Measurements from ENCODE around the gene TPCN1.
A peak's percentile ranks its signal among the peaks of the same experiment; 100 is the strongest.

Gene TPCN1

DNA sequence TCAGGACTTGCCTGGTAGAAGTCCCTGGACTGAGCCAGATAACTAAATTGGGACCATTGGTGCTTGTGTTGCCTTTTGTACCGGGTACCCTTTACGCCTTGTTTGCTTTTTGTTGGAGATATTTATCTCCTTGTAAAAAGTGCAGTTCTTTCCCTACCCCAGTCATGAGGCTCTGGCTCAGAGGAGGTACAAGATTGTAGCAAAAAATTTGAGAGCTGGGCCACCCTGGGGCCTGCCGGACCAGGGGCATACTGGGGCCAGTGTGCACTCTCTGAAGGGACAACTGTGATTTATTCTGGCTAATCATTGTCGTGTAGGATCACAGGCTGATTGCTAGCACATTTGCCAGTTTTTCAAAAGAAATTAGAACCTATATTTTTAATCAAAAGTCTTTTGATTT is 13.2 kb downstream of the TPCN1 start (continued):
- TF ChIP-seq FEZF1 (tag by site-specific recombination; IDR thresholded peaks at IDR 0.05): no peak

DNA sequence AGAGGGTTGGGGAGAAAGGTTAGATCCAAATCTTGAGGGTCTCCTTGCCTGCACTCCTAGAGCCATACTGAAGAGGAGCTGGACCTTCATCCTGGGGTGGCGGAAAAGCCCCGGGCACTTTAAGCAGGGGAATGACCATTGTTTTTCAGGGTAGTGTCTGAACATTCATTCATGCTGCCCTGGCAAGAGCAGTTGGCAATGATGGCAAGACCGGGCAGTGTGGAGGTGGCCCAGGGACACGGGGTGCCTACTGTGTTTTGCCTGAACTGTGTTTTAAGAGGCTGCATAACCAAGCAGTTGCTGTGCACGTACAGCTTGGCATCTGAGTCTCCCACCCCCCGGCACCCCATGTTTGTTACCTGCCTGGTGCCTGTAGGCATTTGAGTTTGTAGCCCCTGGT is 14.7 kb downstream of the TPCN1 start:
- peaks cover 0 to 27% of the 10 kb centered on the region in 2 experiments; a peak in 2 of 3 replicates for H3K36me3 ChIP-seq (ENCODE audit: control insufficient read depth in 2 of 2, insufficient read depth in 1 of 2, low read length in 2 of 2)
- no peak overlapping the region for H3K27ac ChIP-seq (ENCODE audit: extremely low read depth, low read depth, low read length)
- CTCF ChIA-PET: interaction anchor here (0.6 kb wide), 1 partner anchor 9 kb away, joined by 3 read pairs; no protein-coding TSS in a partner anchor
- no peak for TF ChIP-seq ZNF2 (tag by site-specific recombination; IDR thresholded peaks at IDR 0.05)
- no peak for TF ChIP-seq ZNF394 (tag by site-specific recombination; IDR thresholded peaks at IDR 0.05; ENCODE audit: borderline replicate concordance)
- no peak for TF ChIP-seq SP7 (tag by site-specific recombination; IDR thresholded peaks at IDR 0.05)
- TF ChIP-seq, protein P1, sequence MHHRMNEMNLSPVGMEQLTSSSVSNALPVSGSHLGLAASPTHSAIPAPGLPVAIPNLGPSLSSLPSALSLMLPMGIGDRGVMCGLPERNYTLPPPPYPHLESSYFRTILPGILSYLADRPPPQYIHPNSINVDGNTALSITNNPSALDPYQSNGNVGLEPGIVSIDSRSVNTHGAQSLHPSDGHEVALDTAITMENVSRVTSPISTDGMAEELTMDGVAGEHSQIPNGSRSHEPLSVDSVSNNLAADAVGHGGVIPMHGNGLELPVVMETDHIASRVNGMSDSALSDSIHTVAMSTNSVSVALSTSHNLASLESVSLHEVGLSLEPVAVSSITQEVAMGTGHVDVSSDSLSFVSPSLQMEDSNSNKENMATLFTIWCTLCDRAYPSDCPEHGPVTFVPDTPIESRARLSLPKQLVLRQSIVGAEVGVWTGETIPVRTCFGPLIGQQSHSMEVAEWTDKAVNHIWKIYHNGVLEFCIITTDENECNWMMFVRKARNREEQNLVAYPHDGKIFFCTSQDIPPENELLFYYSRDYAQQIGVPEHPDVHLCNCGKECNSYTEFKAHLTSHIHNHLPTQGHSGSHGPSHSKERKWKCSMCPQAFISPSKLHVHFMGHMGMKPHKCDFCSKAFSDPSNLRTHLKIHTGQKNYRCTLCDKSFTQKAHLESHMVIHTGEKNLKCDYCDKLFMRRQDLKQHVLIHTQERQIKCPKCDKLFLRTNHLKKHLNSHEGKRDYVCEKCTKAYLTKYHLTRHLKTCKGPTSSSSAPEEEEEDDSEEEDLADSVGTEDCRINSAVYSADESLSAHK (tag by site-specific recombination; IDR thresholded peaks at IDR 0.05): no peak
- no peak for TF ChIP-seq ZNF121 (tag by site-specific recombination; IDR thresholded peaks at IDR 0.05)
- no peak for TF ChIP-seq ZNF596 (tag by site-specific recombination; IDR thresholded peaks at IDR 0.05)
- no peak for TF ChIP-seq BCL11A (tag by site-specific recombination; IDR thresholded peaks at IDR 0.05; ENCODE audit: low read depth)
- no peak for TF ChIP-seq ZNF664 (tag by site-specific recombination; IDR thresholded peaks at IDR 0.05)
- no peak for TF ChIP-seq ZNF837 (tag by site-specific recombination; IDR thresholded peaks at IDR 0.05)
- TF ChIP-seq ZNF513 (tag by site-specific recombination; IDR thresholded peaks at IDR 0.05): no peak
- H3K4me3 ChIP-seq (ENCODE audit: low read depth, low read length): no peak overlapping the region
- POLR2A ChIA-PET: interaction anchor here (1.4 kb wide), 1 partner anchor 13 kb away, joined by 5 read pairs; no protein-coding TSS in a partner anchor
- no peaks in the 10 kb centered on the region for H3K4me1 ChIP-seq (ENCODE audit: control insufficient read depth, insufficient read depth, low read length)
- no peaks in the 10 kb centered on the region for H3K9me3 ChIP-seq (ENCODE audit: control insufficient read depth, insufficient read depth, low read depth, low read length)

GRCh38 chr12:113236539-113237399 is 15.5 kb downstream of the TPCN1 start:
- peaks cover 0 to 19% of the 10 kb centered on the region in 2 experiments; a peak in 2 of 3 replicates for H3K36me3 ChIP-seq (ENCODE audit: control insufficient read depth in 2 of 2, insufficient read depth in 1 of 2, low read length in 2 of 2)
- no peak overlapping the region for H3K27ac ChIP-seq (ENCODE audit: extremely low read depth, low read depth, low read length)
- H3K4me3 ChIP-seq (ENCODE audit: low read depth, low read length): no peak overlapping the region
- ChIA-PET CTCF (interaction anchor here (0.6 kb wide), 1 partner anchor 10 kb away, joined by 3 read pairs; no protein-coding TSS in a partner anchor), POLR2A (no interaction called here)
- H3K4me1 ChIP-seq (ENCODE audit: control insufficient read depth, insufficient read depth, low read length): no peaks in the 10 kb centered on the region
- no peaks in the 10 kb centered on the region for H3K9me3 ChIP-seq (ENCODE audit: control insufficient read depth, insufficient read depth, low read depth, low read length)
- TF ChIP-seq ZBTB8A (tag by site-specific recombination; IDR thresholded peaks at IDR 0.05) (no peak), PRDM1 (tag by site-specific recombination; IDR thresholded peaks at IDR 0.05) (no peak), ZNF19 (tag by site-specific recombination; IDR thresholded peaks at IDR 0.05; ENCODE audit: low read depth) (no peak), ZNF596 (tag by site-specific recombination; IDR thresholded peaks at IDR 0.05) (no peak), ELK4 (IDR thresholded peaks at IDR 0.05; ENCODE audit: borderline replicate concordance, low read depth, low read length) (no peak), ZNF830 (tag by site-specific recombination; IDR thresholded peaks at IDR 0.05; ENCODE audit: low read depth) (no peak), TRIM28 (IDR thresholded peaks at IDR 0.05; ENCODE audit: borderline replicate concordance, low read length) (no peak), ZIC2 (tag by site-specific recombination; IDR thresholded peaks at IDR 0.05) (peak; percentile 83), ZNF785 (tag by site-specific recombination; IDR thresholded peaks at IDR 0.05) (no peak), MYNN (tag by site-specific recombination; IDR thresholded peaks at IDR 0.05; ENCODE audit: borderline replicate concordance) (no peak), GLIS1 (tag by site-specific recombination; IDR thresholded peaks at IDR 0.05) (peak; percentile 70)
- TF ChIP-seq, protein P2, sequence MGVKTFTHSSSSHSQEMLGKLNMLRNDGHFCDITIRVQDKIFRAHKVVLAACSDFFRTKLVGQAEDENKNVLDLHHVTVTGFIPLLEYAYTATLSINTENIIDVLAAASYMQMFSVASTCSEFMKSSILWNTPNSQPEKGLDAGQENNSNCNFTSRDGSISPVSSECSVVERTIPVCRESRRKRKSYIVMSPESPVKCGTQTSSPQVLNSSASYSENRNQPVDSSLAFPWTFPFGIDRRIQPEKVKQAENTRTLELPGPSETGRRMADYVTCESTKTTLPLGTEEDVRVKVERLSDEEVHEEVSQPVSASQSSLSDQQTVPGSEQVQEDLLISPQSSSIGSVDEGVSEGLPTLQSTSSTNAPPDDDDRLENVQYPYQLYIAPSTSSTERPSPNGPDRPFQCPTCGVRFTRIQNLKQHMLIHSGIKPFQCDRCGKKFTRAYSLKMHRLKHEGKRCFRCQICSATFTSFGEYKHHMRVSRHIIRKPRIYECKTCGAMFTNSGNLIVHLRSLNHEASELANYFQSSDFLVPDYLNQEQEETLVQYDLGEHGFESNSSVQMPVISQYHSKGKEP (tag by site-specific recombination; IDR thresholded peaks at IDR 0.05): no peak
- TF ChIP-seq, protein P3, sequence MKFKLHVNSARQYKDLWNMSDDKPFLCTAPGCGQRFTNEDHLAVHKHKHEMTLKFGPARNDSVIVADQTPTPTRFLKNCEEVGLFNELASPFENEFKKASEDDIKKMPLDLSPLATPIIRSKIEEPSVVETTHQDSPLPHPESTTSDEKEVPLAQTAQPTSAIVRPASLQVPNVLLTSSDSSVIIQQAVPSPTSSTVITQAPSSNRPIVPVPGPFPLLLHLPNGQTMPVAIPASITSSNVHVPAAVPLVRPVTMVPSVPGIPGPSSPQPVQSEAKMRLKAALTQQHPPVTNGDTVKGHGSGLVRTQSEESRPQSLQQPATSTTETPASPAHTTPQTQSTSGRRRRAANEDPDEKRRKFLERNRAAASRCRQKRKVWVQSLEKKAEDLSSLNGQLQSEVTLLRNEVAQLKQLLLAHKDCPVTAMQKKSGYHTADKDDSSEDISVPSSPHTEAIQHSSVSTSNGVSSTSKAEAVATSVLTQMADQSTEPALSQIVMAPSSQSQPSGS (tag by site-specific recombination; IDR thresholded peaks at IDR 0.05; ENCODE audit: low read depth): 0 out of 2 replicates have a peak, but pooled peaks have one; percentile 21

Data from HEK293 (cell line).